Measurements from ENCODE around the gene KCNG4. TPM values are rescaled to one million over a fixed set of nuclear protein-coding genes. Genes with fewer than 3 reads are reported as not detected.
"Not testable (repeated sequence)": the region's sequence is repeated elsewhere in the genome, so short reads cannot be mapped to it uniquely, and the experiment has no call there.

Gene KCNG4
- total RNA-seq, 3 donors from 2014 or later (not counting 1 experiment from before 2014, with no cell fraction given), result not detected

DNA sequence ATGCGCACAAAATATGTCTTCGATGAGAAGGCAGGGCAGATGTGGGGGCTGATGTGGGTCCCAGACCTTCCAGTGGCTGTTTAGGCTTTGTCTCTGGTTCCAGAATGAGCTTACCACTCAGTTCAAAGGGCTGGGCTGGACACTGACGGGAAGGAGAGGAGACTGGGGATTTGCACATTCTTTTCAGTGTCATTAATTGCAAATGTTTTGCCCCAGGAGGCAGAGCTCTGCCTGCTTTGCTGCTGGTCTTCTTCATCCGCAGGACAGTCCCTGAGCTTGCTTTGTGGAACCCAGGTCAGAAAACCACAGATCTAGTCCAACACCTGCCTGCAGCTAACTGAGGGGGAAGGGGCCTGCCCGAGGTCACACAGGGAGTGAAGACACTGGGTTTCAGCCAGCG is 20.9 kb downstream of the KCNG4 start:
- TF ChIP-seq, protein P1, sequence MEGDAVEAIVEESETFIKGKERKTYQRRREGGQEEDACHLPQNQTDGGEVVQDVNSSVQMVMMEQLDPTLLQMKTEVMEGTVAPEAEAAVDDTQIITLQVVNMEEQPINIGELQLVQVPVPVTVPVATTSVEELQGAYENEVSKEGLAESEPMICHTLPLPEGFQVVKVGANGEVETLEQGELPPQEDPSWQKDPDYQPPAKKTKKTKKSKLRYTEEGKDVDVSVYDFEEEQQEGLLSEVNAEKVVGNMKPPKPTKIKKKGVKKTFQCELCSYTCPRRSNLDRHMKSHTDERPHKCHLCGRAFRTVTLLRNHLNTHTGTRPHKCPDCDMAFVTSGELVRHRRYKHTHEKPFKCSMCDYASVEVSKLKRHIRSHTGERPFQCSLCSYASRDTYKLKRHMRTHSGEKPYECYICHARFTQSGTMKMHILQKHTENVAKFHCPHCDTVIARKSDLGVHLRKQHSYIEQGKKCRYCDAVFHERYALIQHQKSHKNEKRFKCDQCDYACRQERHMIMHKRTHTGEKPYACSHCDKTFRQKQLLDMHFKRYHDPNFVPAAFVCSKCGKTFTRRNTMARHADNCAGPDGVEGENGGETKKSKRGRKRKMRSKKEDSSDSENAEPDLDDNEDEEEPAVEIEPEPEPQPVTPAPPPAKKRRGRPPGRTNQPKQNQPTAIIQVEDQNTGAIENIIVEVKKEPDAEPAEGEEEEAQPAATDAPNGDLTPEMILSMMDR (IDR thresholded peaks at IDR 0.05), result no peak
- ATAC-seq (no peak), DNase-seq (no peak)
- no peaks in the 10 kb centered on the region for H3K9me3 ChIP-seq (ENCODE audit: control insufficient read depth, insufficient read depth, low read length)
- WGBS (ENCODE audit: insufficient coverage), result 75% methylated on average over 6 of the region's 6 CpGs
- no peaks in the 10 kb centered on the region for H3K27me3 ChIP-seq (ENCODE audit: control insufficient read depth, insufficient read depth, low read length)
- no peaks in the 10 kb centered on the region for H3K9me3 Mint-ChIP-seq
- no peaks in the 10 kb centered on the region for H3K4me1 Mint-ChIP-seq
- H3K4me3 Mint-ChIP-seq, result no peak overlapping the region
- H3K4me1 ChIP-seq (ENCODE audit: control insufficient read depth, insufficient read depth, low read length), result no peaks in the 10 kb centered on the region
- no peaks in the 10 kb centered on the region for H3K36me3 ChIP-seq (ENCODE audit: control insufficient read depth, insufficient read depth, low read length)
- intact Hi-C loops (cut with micrococcal nuclease), result no loop called here
- peaks cover 0 to 3% of the 10 kb centered on the region in 2 donors for H3K27me3 Mint-ChIP-seq (ENCODE audit: low read depth in 2 of 2)
- H3K4me3 ChIP-seq (ENCODE audit: low read length), result no peak overlapping the region
- H3K27ac Mint-ChIP-seq, result no peak overlapping the region
- H3K36me3 Mint-ChIP-seq, result no peaks in the 10 kb centered on the region
- no peak overlapping the region for H3K27ac ChIP-seq (ENCODE audit: low read length)

DNA sequence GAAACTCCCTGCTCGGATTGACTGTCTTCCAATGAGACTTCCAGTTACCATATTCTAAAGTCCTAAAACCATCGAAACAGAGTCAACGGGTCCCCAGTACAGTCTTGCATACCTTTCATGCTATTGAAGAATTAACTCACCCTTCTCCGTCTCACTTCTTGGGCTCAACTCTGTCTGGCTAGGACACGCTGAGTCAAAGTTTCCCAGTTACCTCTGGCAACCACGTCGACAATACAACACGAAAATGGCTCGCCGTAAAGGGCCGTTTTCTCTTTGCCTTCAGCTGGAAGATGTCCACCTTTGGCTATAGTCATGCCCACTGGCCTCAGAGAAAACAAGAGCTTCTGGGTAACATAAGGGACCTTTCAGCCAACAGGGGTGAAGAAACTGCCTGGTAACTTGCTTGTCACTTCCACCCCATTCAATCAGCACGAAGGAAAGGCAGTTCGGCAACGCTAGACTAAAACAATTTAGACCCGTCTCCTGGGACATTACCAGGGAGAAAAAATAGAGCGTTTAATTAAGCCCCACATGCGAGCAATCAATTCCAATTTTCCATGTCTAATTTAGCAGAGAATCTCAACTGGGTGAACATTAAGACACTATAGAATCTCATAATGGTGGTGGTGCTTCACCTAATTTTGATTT is 21.5 kb downstream of the KCNG4 start:
- Mint-ChIP-seq H3K4me3 (no peak overlapping the region), H3K27me3 (ENCODE audit: low read depth in 2 of 2) (peaks cover 0 to 3% of the 10 kb centered on the region in 2 donors), H3K36me3 (no peaks in the 10 kb centered on the region), H3K27ac (no peak overlapping the region), H3K9me3 (no peaks in the 10 kb centered on the region), H3K4me1 (no peaks in the 10 kb centered on the region)
- DNase-seq, result no peak
- Histone ChIP-seq H3K27me3 (ENCODE audit: control insufficient read depth, insufficient read depth, low read length) (no peaks in the 10 kb centered on the region), H3K4me3 (ENCODE audit: low read length) (no peak overlapping the region), H3K36me3 (ENCODE audit: control insufficient read depth, insufficient read depth, low read length) (no peaks in the 10 kb centered on the region), H3K9me3 (ENCODE audit: control insufficient read depth, insufficient read depth, low read length) (no peaks in the 10 kb centered on the region), H3K4me1 (ENCODE audit: control insufficient read depth, insufficient read depth, low read length) (no peaks in the 10 kb centered on the region), H3K27ac (ENCODE audit: low read length) (no peak overlapping the region)
- TF ChIP-seq, protein P1 (IDR thresholded peaks at IDR 0.05), result no peak
- no peak for ATAC-seq
- intact Hi-C loops (cut with micrococcal nuclease), result no loop called here
- WGBS (ENCODE audit: insufficient coverage), result 86% methylated on average over 16 of the region's 17 CpGs

DNA sequence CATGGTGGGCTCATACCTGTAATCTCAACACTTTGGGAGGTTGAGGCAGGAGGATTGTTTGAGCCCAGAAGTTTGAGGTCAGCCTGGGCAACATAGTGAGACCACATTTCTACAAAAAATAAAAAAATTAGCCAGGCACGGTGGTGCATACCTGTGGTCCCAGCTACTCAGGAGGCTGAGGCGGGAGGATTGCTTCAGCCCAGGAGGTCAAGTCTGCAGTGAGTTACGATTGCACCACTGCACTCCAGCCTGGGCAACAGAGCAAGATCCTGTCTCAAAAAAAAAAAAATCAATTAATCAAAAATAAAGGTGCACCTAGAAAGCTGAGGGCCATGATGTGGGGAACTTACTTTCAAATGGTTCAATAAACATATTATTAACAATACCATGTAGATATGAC is 23.7 kb downstream of the KCNG4 start:
- H3K4me3 Mint-ChIP-seq; H3K9me3 Mint-ChIP-seq; intact Hi-C loops (cut with micrococcal nuclease); H3K27ac Mint-ChIP-seq; H3K27me3 ChIP-seq (ENCODE audit: control insufficient read depth, insufficient read depth, low read length); H3K36me3 Mint-ChIP-seq; DNase-seq; H3K9me3 ChIP-seq (ENCODE audit: control insufficient read depth, insufficient read depth, low read length); H3K4me1 ChIP-seq (ENCODE audit: control insufficient read depth, insufficient read depth, low read length); H3K4me3 ChIP-seq (ENCODE audit: low read length); H3K36me3 ChIP-seq (ENCODE audit: control insufficient read depth, insufficient read depth, low read length); ATAC-seq; H3K27me3 Mint-ChIP-seq (ENCODE audit: low read depth in 2 of 2); H3K27ac ChIP-seq (ENCODE audit: low read length); H3K4me1 Mint-ChIP-seq: not testable (repeated sequence)
- WGBS (ENCODE audit: insufficient coverage), result 87% methylated on average over 3 of the region's 3 CpGs

DNA sequence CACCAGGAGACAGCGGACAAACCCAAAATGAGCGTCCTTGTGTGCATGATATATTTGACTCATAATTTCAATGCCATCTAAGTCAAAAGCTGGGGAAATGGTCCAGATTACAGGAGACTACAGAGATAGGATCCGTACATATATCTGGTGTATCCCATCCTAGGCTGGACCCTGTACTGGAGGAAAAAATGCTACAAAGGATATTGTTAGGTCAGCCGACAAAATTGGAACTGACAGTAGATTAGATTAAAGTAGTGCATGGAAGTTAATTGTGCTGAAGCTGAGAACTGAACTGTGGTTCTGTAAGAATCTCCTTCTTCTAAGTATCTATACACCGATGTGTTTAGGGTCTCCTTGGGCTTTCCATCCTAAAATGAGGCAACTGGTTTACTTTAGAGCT is 24.3 kb downstream of the KCNG4 start:
- H3K4me1 ChIP-seq (ENCODE audit: control insufficient read depth, insufficient read depth, low read length), result no peaks in the 10 kb centered on the region
- intact Hi-C loops (cut with micrococcal nuclease), result no loop called here
- Mint-ChIP-seq H3K4me3 (no peak overlapping the region), H3K27me3 (ENCODE audit: low read depth in 2 of 2) (peaks cover 0 to 3% of the 10 kb centered on the region in 2 donors), H3K27ac (no peak overlapping the region), H3K36me3 (no peaks in the 10 kb centered on the region), H3K4me1 (no peaks in the 10 kb centered on the region), H3K9me3 (no peaks in the 10 kb centered on the region)
- H3K27me3 ChIP-seq (ENCODE audit: control insufficient read depth, insufficient read depth, low read length), result no peaks in the 10 kb centered on the region
- TF ChIP-seq, protein P1 (IDR thresholded peaks at IDR 0.05), result no peak
- no peaks in the 10 kb centered on the region for H3K36me3 ChIP-seq (ENCODE audit: control insufficient read depth, insufficient read depth, low read length)
- ATAC-seq (no peak), DNase-seq (no peak)
- 90% methylated on average over 4 of the region's 5 CpGs for WGBS (ENCODE audit: insufficient coverage)
- H3K4me3 ChIP-seq (ENCODE audit: low read length), result no peak overlapping the region
- no peak overlapping the region for H3K27ac ChIP-seq (ENCODE audit: low read length)
- H3K9me3 ChIP-seq (ENCODE audit: control insufficient read depth, insufficient read depth, low read length), result no peaks in the 10 kb centered on the region

Data from natural killer cell (primary cell).